Tibial nerve (tissue), 4 donors: Measurements from ENCODE around the gene RPTOR. TPM values are rescaled to one million over a fixed set of nuclear protein-coding genes. Genes with fewer than 3 reads are reported as not detected.

Source experiments
- DNase-seq, 2 donors: peaks; one replicate each; pipeline ENCODE4 v3.0.0-alpha.2; 2019; ENCODE audit warnings: low spot score in 2 of 2
- H3K27ac ChIP-seq, 4 donors: fragments of 200-600 bp; sonication (generic) in 3 of 4; one replicate each; pipeline ENCODE4 v1.5.1; 2017 to 2019; ENCODE audit warnings: mild to moderate bottlenecking in 1 of 4
- H3K27me3 ChIP-seq, 2 donors: fragments of 200-600 bp; sonication (generic) in 1 of 2; one replicate each; pipeline versions ENCODE4 v1.5.1 to v1.6.0; 2017 to 2019
- H3K36me3 ChIP-seq, 3 donors: fragments of 200-600 bp; sonication (generic); one replicate each; pipeline ENCODE4 v1.5.1; 2018 to 2019
- H3K4me1 ChIP-seq, 4 donors: fragments of 200-600 bp; sonication (generic) in 3 of 4; one replicate each; pipeline ENCODE4 v1.5.1; 2017 to 2019
- H3K4me3 ChIP-seq, 4 donors: fragments of 200-600 bp; sonication (generic) in 3 of 4; one replicate each; pipeline ENCODE4 v1.5.1; 2017 to 2019; ENCODE audit warnings: mild to moderate bottlenecking in 1 of 4, moderate library complexity in 1 of 4
- H3K9me3 ChIP-seq, 4 donors: fragments of 200-600 bp; sonication (generic) in 3 of 4; one replicate each; pipeline ENCODE4 v1.5.1; 2017 to 2019
- CTCF ChIP-seq, 5 experiments: fragments of 200-600 bp in 3 of 5; fragments of 450-650 bp in 2 of 5; sonication (generic) in 3 of 5; IDR thresholded peaks; one replicate each; pipeline ENCODE4 v1.5.1; 2016 to 2019; ENCODE audit warnings: antibody characterized with exemption in 5 of 5, mild to moderate bottlenecking in 3 of 5, moderate library complexity in 2 of 5
- EP300 ChIP-seq, 2 donors: sonication (generic); formaldehyde crosslinking; IDR thresholded peaks; one replicate each; pipeline ENCODE4 v1.6.1; 2017; ENCODE audit warnings: antibody characterized with exemption in 2 of 2, mild to moderate bottlenecking in 1 of 2
- POLR2A ChIP-seq, 2 donors: fragments of 450-650 bp; IDR thresholded peaks; one replicate each; pipeline ENCODE4 v1.6.1; 2017; ENCODE audit warnings: antibody characterized with exemption in 2 of 2, mild to moderate bottlenecking in 2 of 2, moderate library complexity in 2 of 2
- WGBS, 2 donors: methylation state at CpG; one replicate each; pipeline ENCODE4 v1.1.5; 2018; 5-methylcytosine and 5-hydroxymethylcytosine counted together
- total RNA-seq, 4 donors: library from RNA; depleted of rRNA; stranded (reverse); fragments of >200 nt; gene quantifications; one replicate each; pipeline ENCODE4 v1.1.0, GENCODE V29; 2016

Gene RPTOR
- total RNA-seq, 4 donors from 2014 or later = 34.7 to 56.4 (median 40.1) TPM

- H3K9me3 ChIP-seq = no peaks in the 10 kb centered on the region
- TF ChIP-seq CTCF (IDR thresholded peaks at IDR 0.05) (no peak), POLR2A (IDR thresholded peaks at IDR 0.05) (no peak)
- H3K36me3 ChIP-seq = peaks cover 0 to 3% (median 0%) of the 10 kb centered on the region in 3 donors
- no peaks in the 10 kb centered on the region for H3K27me3 ChIP-seq
- 93 to 97% methylated on average over 18 of the region's 18 CpGs for WGBS, 2 donors
- no peak overlapping the region for H3K27ac ChIP-seq
- no peaks in the 10 kb centered on the region for H3K4me1 ChIP-seq
- H3K4me3 ChIP-seq = no peak overlapping the region
- no peak for DNase-seq
These were observed 136.6 kb downstream of the RPTOR start for GRCh38 chr17:80681215-80681614.

GRCh38 chr17:80682372-80682771 is 137.7 kb downstream of the RPTOR start:
- Histone ChIP-seq H3K4me1 (no peaks in the 10 kb centered on the region), H3K27ac (no peak overlapping the region), H3K27me3 (no peaks in the 10 kb centered on the region), H3K36me3 (peaks cover 0 to 11% (median 0%) of the 10 kb centered on the region in 3 donors), H3K9me3 (no peaks in the 10 kb centered on the region), H3K4me3 (no peak overlapping the region)
- WGBS, 2 donors = 51 to 52% methylated on average over 6 of the region's 6 CpGs
- TF ChIP-seq POLR2A (IDR thresholded peaks at IDR 0.05) (no peak), EP300 (IDR thresholded peaks at IDR 0.05) (no peak), CTCF (IDR thresholded peaks at IDR 0.05) (no peak)
- DNase-seq = no peak

GRCh38 chr17:80683625-80684104 is 139.0 kb downstream of the RPTOR start:
- peaks cover 0 to 21% (median 0%) of the 10 kb centered on the region in 3 donors for H3K36me3 ChIP-seq
- H3K4me3 ChIP-seq = no peak overlapping the region
- DNase-seq = no peak
- TF ChIP-seq EP300 (IDR thresholded peaks at IDR 0.05) (no peak), CTCF (IDR thresholded peaks at IDR 0.05) (no peak), POLR2A (IDR thresholded peaks at IDR 0.05) (no peak)
- H3K4me1 ChIP-seq = no peaks in the 10 kb centered on the region
- 86 to 91% methylated on average over 10 of the region's 10 CpGs for WGBS, 2 donors
- H3K9me3 ChIP-seq = no peaks in the 10 kb centered on the region
- H3K27me3 ChIP-seq = no peaks in the 10 kb centered on the region
- no peak overlapping the region for H3K27ac ChIP-seq

- Histone ChIP-seq H3K4me3 (no peak overlapping the region), H3K27me3 (no peaks in the 10 kb centered on the region), H3K27ac (no peak overlapping the region), H3K9me3 (no peaks in the 10 kb centered on the region), H3K36me3 (peaks cover 0 to 28% (median 0%) of the 10 kb centered on the region in 3 donors), H3K4me1 (peaks cover 0 to 3% (median 0%) of the 10 kb centered on the region in 4 donors)
- 97 to 98% methylated on average over 9 of the region's 9 CpGs for WGBS, 2 donors
- DNase-seq = no peak
- no peak for TF ChIP-seq POLR2A (IDR thresholded peaks at IDR 0.05)
- TF ChIP-seq EP300 (IDR thresholded peaks at IDR 0.05) = no peak
- no peak for TF ChIP-seq CTCF (IDR thresholded peaks at IDR 0.05)
These were observed 143.2 kb downstream of the RPTOR start for GRCh38 chr17:80687839-80688238.

GRCh38 chr17:80689129-80689619 is 144.5 kb downstream of the RPTOR start:
- 86 to 88% methylated on average over 13 of the region's 13 CpGs for WGBS, 2 donors
- H3K36me3 ChIP-seq = peaks cover 0 to 25% (median 0%) of the 10 kb centered on the region in 3 donors
- H3K4me1 ChIP-seq = peaks cover 0 to 17% (median 0%) of the 10 kb centered on the region in 4 donors
- H3K4me3 ChIP-seq = no peak overlapping the region
- H3K9me3 ChIP-seq = no peaks in the 10 kb centered on the region
- H3K27me3 ChIP-seq = no peaks in the 10 kb centered on the region
- no peak overlapping the region for H3K27ac ChIP-seq
- DNase-seq = no peak
- TF ChIP-seq POLR2A (IDR thresholded peaks at IDR 0.05) (no peak), EP300 (IDR thresholded peaks at IDR 0.05) (no peak), CTCF (IDR thresholded peaks at IDR 0.05) (no peak)
